K562 (cell line): ENCODE measurements around the gene LPCAT3. TPM values are rescaled to one million over a fixed set of nuclear protein-coding genes. Genes with fewer than 3 reads are reported as not detected.

Experiments
- ARID1B ChIP-seq: fragments of 450-650 bp; IDR thresholded peaks from 2 replicates; pipeline ENCODE4 v1.6.1; 2016; ENCODE audit warnings: antibody characterized with exemption, mild to moderate bottlenecking, inconsistent platforms
- ATF7 ChIP-seq: fragments of 450-650 bp; IDR thresholded peaks from 2 replicates; pipeline ENCODE4 v1.7.1; 2014; ENCODE audit warnings: mild to moderate bottlenecking, moderate library complexity
- CBFA2T3 ChIP-seq: fragments of 450-650 bp; IDR thresholded peaks from 2 replicates; pipeline ENCODE4 v1.6.1; 2017
- CTBP1 ChIP-seq: fragments of 450-650 bp; IDR thresholded peaks from 2 replicates; pipeline ENCODE4 v1.6.1; 2016; ENCODE audit warnings: borderline replicate concordance
- DIDO1 ChIP-seq: fragments of 450-650 bp; IDR thresholded peaks from 2 replicates; pipeline ENCODE4 v1.6.1; 2016; ENCODE audit warnings: low read depth, missing biosample characterization, missing genetic modification characterization
- DPF2 ChIP-seq: fragments of 450-650 bp; IDR thresholded peaks from 2 replicates; pipeline ENCODE4 v1.6.1; 2016
- EHMT2 ChIP-seq: fragments of 450-650 bp; IDR thresholded peaks from 2 replicates; pipeline ENCODE4 v1.6.1; 2018; ENCODE audit warnings: antibody characterized with exemption
- EP300 ChIP-seq: IDR thresholded peaks from 2 replicates; pipeline ENCODE4 v1.6.1; 2012; ENCODE audit warnings: low read length, improper control_type of control experiment
- FOXK1 ChIP-seq: sonication (generic); formaldehyde crosslinking; IDR thresholded peaks from 2 replicates; pipeline ENCODE4 v1.8.0; 2022; ENCODE audit warnings: missing genetic modification reagents, mild to moderate bottlenecking, borderline replicate concordance
- NFIC ChIP-seq: fragments of 450-650 bp; IDR thresholded peaks from 2 replicates; pipeline ENCODE4 v1.6.1; 2017; ENCODE audit warnings: mild to moderate bottlenecking, inconsistent platforms
- PURB ChIP-seq: sonication (generic); formaldehyde crosslinking; IDR thresholded peaks from 2 replicates; pipeline ENCODE4 v1.9.0; 2021; ENCODE audit warnings: low read depth, mild to moderate bottlenecking, missing genetic modification reagents
- RBM17 ChIP-seq: fragments of 200-400 bp; formaldehyde crosslinking; IDR thresholded peaks from 2 replicates; pipeline ENCODE4 v1.6.1; 2017; ENCODE audit warnings: low read depth, mild to moderate bottlenecking, low read length, borderline replicate concordance
- RFX5 ChIP-seq: IDR thresholded peaks from 2 replicates; pipeline ENCODE4 v1.6.1; 2011; ENCODE audit warnings: low read depth, mild to moderate bottlenecking, improper control_type of control experiment, low read length
- SETDB1 ChIP-seq: IDR thresholded peaks from one replicate; pipeline ENCODE4 v1.6.1; 2012; ENCODE audit warnings: low read length, control low read depth, inconsistent platforms
- SRF ChIP-seq, 2 experiments: fragments of 250-450, 450-650 bp in 1 of 2; sonication (Bioruptor Pico) in 1 of 2; sonication (generic) in 1 of 2; formaldehyde crosslinking; IDR thresholded peaks; 2 replicates each; pipeline versions ENCODE4 v1.5.0 to v1.5.1; 2020 to 2022; ENCODE audit warnings: mild to moderate bottlenecking in 1 of 2, missing genetic modification reagents in 1 of 2
- TAL1 ChIP-seq: fragments of 450-650 bp; IDR thresholded peaks from 2 replicates; pipeline ENCODE4 v1.6.1; 2016; ENCODE audit warnings: mild to moderate bottlenecking
- TBL1XR1 ChIP-seq, 2 experiments: IDR thresholded peaks; 2 replicates each; pipeline ENCODE4 v1.6.1; 2012; ENCODE audit warnings: improper control_type of control experiment in 2 of 2, low read length in 2 of 2, mild to moderate bottlenecking in 1 of 2
- TCF3 ChIP-seq: sonication (generic); formaldehyde crosslinking; IDR thresholded peaks from 2 replicates; pipeline ENCODE4 v1.4.0; 2020; ENCODE audit warnings: mild to moderate bottlenecking, missing genetic modification reagents
- ZNF3 ChIP-seq: fragments of 250-450 bp; sonication (Bioruptor Pico); IDR thresholded peaks from 2 replicates; pipeline ENCODE4 v1.5.0; 2021; ENCODE audit warnings: mild to moderate bottlenecking, moderate library complexity
- ZNF311 ChIP-seq: fragments of 250-450 bp; sonication (Bioruptor Pico); IDR thresholded peaks from 2 replicates; pipeline ENCODE4 v1.4.0; 2020; ENCODE audit warnings: mild to moderate bottlenecking, moderate library complexity
- ZNF436 ChIP-seq: fragments of 250-450, 450-650 bp; sonication (Bioruptor Pico); formaldehyde crosslinking; IDR thresholded peaks from 2 replicates; pipeline ENCODE4 v1.7.0; 2020; ENCODE audit warnings: mild to moderate bottlenecking
- ZNF551 ChIP-seq: fragments of 250-450 bp; sonication (Bioruptor Pico); IDR thresholded peaks from 2 replicates; pipeline ENCODE4 v1.5.0; 2021; ENCODE audit warnings: mild to moderate bottlenecking, moderate library complexity
- ZNF57 ChIP-seq: fragments of 450-650 bp; formaldehyde crosslinking; IDR thresholded peaks from 2 replicates; pipeline ENCODE4 v1.4.0; 2020; ENCODE audit warnings: mild to moderate bottlenecking, moderate library complexity
- ZNF668 ChIP-seq: fragments of 250-450 bp; sonication (Bioruptor Pico); IDR thresholded peaks from 2 replicates; pipeline ENCODE4 v1.8.0; 2022; ENCODE audit warnings: mild to moderate bottlenecking, inconsistent platforms
- polyA plus RNA-seq, 8 experiments: library from polyadenylated mRNA; depleted of rRNA in 4 of 8; stranded (reverse) in 5 of 8; unstranded in 3 of 8; fragments of >200 nt; fragmentation: Nextera tagmentation in 2 of 8; fragmentation: Illumina TruSeq in 1 of 8; extraction: Ambion mirVana in 2 of 8; extraction: Trizol in 1 of 8; gene quantifications; 2 replicates each; pipeline versions ENCODE4 v1.2.1 to v1.2.3, GENCODE V29; 2011 to 2014; ENCODE audit warnings: inconsistent platforms in 1 of 8, missing spikeins in 1 of 8
- total RNA-seq, 7 experiments: library from RNA; depleted of rRNA in 6 of 7; stranded (reverse); fragments of >200 nt in 6 of 7; fragmentation: Illumina TruSeq in 2 of 7; extraction: Trizol in 2 of 7; gene quantifications; 2 replicates each; pipeline versions ENCODE4 v1.2.1 to v1.2.3, GENCODE V29; 2011 to 2021; ENCODE audit warnings: low replicate concordance in 1 of 7
- TF ChIP-seq, protein P1 (sequence below): fragments of 200-400 bp; formaldehyde crosslinking; IDR thresholded peaks from 2 replicates; pipeline ENCODE4 v1.6.1; 2017; ENCODE audit warnings: mild to moderate bottlenecking, low read depth, low read length, moderate library complexity
- TF ChIP-seq, protein P2 (sequence below): sonication (generic); IDR thresholded peaks from 2 replicates; pipeline ENCODE4 v1.6.1; 2016
- TF ChIP-seq, protein P3 (sequence below): sonication (generic); formaldehyde crosslinking; IDR thresholded peaks from 2 replicates; pipeline ENCODE4 v1.8.0; 2022; ENCODE audit warnings: mild to moderate bottlenecking, low read depth, missing genetic modification reagents

LPCAT3 gene
- total and polyA plus RNA-seq, 9 of the 15 experiments (the other 6 are each of a cell fraction or from before 2014, with no cell fraction given) = 4.9 to 52.5 (median 25.3) TPM

DNA sequence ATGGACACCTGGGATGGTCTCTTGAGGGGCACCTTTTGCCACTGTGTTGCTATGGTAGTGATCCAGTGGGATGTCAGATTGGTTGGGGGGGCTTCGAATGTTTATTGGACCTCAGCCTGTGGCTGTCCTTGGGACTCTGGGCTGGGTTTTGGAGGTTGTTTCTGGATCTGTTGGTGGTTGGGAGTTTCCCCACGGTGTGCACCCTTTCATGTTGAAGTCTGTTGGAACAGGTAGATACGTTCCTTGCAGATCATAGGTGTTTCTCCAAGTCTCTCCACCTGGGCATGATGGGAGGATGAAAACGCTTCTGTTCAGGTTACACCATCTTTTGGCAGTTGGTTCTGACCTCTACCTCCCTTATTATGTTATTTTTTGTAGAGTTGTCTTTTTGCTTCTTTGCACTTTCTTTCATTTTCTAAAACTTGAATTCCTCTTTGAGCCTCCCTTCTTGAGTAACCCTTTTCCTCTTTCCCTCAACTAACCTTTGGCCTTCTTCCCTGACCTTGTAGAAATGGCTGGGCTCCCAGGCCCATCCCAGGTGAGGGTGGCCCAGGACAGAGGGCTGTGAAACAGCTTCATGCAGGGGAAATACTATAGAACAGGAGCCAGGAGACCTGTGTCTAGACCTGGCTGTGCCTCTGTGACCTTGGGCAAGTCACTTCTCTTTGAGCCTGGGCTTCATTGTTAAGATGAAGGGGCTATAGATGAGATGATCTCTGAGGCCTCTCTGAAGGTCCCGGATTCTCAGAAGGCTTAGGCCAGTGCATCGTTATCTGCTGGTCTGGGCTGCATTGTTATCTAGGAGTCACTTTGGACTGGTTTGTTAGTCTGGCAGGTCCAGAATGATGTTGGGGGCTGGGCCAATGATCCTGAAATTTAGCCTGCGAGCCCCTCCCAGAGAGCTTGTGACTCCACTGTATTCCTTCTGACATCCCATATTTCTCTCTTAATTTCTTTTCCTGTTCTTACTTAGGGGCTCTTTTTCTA lies 88.5 kb downstream of the LPCAT3 start (continued):
- TF ChIP-seq SETDB1 (no peak), RFX5 (no peak), ATF7 (no peak), ZNF436 (CRISPR knock-in tag) (no peak), TBL1XR1 (IDR thresholded peaks at IDR 0.05; ENCODE audit: low read length in 2 of 2) (0 out of 4 replicates have a peak, but pooled peaks of 1 of the 2 experiments have one; percentile 47), ZNF311 (CRISPR knock-in tag) (no peak), ZNF551 (CRISPR knock-in tag) (no peak), CBFA2T3 (peak; percentile 71), SRF (CRISPR knock-in tag; IDR thresholded peaks at IDR 0.05) (no peak), FOXK1 (CRISPR knock-in tag) (no peak), TAL1 (peak; percentile 33; the same call in 1 of the 2 replicates), DPF2 (peak; percentile 67; the same call in 1 of the 2 replicates), ZNF57 (no peak), ZNF3 (CRISPR knock-in tag) (no peak), EP300 (no peak; the same call in 1 of the 2 replicates), CTBP1 (peak; percentile 83; the same call in 1 of the 2 replicates), NFIC (no peak), ARID1B (peak; percentile 72; the same call in 1 of the 2 replicates), RBM17 (no peak), EHMT2 (no peak), TCF3 (CRISPR knock-in tag) (peak; percentile 37; the same call in 1 of the 2 replicates), PURB (CRISPR knock-in tag) (no peak), ZNF668 (CRISPR knock-in tag) (no peak), DIDO1 (tag) (no peak)
- TF ChIP-seq, protein P1, sequence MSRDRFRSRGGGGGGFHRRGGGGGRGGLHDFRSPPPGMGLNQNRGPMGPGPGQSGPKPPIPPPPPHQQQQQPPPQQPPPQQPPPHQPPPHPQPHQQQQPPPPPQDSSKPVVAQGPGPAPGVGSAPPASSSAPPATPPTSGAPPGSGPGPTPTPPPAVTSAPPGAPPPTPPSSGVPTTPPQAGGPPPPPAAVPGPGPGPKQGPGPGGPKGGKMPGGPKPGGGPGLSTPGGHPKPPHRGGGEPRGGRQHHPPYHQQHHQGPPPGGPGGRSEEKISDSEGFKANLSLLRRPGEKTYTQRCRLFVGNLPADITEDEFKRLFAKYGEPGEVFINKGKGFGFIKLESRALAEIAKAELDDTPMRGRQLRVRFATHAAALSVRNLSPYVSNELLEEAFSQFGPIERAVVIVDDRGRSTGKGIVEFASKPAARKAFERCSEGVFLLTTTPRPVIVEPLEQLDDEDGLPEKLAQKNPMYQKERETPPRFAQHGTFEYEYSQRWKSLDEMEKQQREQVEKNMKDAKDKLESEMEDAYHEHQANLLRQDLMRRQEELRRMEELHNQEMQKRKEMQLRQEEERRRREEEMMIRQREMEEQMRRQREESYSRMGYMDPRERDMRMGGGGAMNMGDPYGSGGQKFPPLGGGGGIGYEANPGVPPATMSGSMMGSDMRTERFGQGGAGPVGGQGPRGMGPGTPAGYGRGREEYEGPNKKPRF = no peak
- TF ChIP-seq, protein P2, sequence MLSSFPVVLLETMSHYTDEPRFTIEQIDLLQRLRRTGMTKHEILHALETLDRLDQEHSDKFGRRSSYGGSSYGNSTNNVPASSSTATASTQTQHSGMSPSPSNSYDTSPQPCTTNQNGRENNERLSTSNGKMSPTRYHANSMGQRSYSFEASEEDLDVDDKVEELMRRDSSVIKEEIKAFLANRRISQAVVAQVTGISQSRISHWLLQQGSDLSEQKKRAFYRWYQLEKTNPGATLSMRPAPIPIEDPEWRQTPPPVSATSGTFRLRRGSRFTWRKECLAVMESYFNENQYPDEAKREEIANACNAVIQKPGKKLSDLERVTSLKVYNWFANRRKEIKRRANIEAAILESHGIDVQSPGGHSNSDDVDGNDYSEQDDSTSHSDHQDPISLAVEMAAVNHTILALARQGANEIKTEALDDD = peak; percentile 82
- TF ChIP-seq, protein P3, sequence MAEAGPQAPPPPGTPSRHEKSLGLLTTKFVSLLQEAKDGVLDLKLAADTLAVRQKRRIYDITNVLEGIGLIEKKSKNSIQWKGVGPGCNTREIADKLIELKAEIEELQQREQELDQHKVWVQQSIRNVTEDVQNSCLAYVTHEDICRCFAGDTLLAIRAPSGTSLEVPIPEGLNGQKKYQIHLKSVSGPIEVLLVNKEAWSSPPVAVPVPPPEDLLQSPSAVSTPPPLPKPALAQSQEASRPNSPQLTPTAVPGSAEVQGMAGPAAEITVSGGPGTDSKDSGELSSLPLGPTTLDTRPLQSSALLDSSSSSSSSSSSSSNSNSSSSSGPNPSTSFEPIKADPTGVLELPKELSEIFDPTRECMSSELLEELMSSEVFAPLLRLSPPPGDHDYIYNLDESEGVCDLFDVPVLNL (CRISPR knock-in tag) = no peak
